Cardiac fibroblast (primary cell): Measurements from ENCODE around the gene GAP43.
A peak's percentile ranks its signal among the peaks of the same experiment; 100 is the strongest.

Experiments
- DNase-seq, 2 donors: peaks; one replicate each; pipeline versions ENCODE4 v3.0.0 to v3.0.0-alpha.2; 2010; ENCODE audit warnings: low read depth in 2 of 2
- H3K4me3 ChIP-seq, 2 donors: replicated peaks in 1 of 2; 1 replicate in 1 of 2; 2 replicates in 1 of 2; pipeline ENCODE4 v1.5.1; 2011; ENCODE audit warnings: low read depth in 2 of 2, low read length in 2 of 2, mild to moderate bottlenecking in 2 of 2, moderate library complexity in 1 of 2
- TF ChIP-seq, protein P1 (sequence below): IDR thresholded peaks from one replicate; pipeline ENCODE4 v1.5.1; 2011; ENCODE audit warnings: low read depth, mild to moderate bottlenecking, low read length, inconsistent platforms

The GAP43 gene

DNA sequence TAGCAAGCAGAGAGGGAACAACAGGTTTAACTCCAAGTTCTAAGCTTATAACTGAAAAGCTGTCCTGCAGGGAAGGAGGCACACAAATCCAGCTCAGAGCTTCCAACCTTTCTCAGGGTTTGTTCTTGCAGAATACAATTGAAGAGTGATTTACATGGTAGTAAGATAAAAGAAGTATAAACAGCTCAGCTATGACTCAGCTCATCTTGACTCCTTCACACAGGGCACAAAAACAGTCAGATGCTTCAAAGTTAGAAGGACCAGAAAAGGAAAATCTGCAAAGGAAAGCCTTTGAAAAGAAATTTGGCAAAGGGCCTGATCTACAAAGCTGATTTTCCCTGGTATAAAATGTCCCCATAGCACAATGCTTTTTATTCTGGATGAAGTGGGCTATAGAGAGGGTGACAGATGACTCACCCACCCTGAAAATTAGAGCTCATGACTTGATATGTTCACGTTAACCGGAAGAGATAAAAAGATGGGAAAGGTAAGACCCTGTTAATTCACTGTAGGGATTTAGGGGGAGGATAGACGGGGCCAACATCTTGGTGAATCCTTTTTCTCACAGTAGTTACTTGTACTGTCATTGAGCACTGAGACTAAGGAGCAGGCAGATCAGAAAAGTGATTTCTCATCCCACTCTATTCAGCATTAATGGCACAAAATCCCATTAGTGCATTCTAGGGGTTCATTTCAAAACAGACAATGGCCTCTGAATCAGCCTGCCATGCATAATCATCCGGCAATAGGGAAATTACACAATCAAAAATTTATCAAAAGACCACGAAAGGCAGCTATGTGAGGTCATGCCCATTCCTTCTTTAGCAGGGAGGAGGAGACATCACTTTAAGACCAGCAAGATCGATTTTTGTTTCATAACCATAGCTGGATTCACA is 143.5 kb downstream of the GAP43 start:
- DNase-seq = peak; percentile 64 to 66
- H3K4me3 ChIP-seq = no peak overlapping the region
- TF ChIP-seq, protein P1, sequence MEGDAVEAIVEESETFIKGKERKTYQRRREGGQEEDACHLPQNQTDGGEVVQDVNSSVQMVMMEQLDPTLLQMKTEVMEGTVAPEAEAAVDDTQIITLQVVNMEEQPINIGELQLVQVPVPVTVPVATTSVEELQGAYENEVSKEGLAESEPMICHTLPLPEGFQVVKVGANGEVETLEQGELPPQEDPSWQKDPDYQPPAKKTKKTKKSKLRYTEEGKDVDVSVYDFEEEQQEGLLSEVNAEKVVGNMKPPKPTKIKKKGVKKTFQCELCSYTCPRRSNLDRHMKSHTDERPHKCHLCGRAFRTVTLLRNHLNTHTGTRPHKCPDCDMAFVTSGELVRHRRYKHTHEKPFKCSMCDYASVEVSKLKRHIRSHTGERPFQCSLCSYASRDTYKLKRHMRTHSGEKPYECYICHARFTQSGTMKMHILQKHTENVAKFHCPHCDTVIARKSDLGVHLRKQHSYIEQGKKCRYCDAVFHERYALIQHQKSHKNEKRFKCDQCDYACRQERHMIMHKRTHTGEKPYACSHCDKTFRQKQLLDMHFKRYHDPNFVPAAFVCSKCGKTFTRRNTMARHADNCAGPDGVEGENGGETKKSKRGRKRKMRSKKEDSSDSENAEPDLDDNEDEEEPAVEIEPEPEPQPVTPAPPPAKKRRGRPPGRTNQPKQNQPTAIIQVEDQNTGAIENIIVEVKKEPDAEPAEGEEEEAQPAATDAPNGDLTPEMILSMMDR = no peak

DNA sequence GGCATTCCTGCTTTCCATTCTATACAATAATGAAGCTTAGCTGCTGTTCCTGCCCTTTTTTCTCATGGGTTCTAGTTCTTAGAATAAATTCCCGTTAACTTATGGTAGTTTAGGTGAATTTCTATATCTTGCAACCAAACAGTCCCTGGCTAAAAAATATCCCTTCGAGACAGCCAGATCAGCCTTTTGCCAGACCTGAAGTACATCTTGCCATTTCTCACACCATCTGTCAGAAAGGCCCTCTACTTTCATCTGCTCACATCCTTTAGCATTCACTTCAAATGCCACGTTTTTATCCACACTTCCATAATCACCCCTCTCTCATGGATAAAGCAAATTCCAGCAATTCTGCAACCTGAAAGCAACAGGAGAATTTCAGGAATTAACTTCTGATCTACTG is 145.4 kb downstream of the GAP43 start:
- no peak for DNase-seq
- TF ChIP-seq, protein P1 = no peak
- H3K4me3 ChIP-seq = no peak overlapping the region
